ENCODE data around the gene APOBEC3G. TPM values are rescaled to one million over a fixed set of nuclear protein-coding genes. Genes with fewer than 3 reads are reported as not detected.

APOBEC3G gene
- total and polyA plus RNA-seq, 2 donors from 2014 or later, result 4.8 to 12.5 TPM

DNA sequence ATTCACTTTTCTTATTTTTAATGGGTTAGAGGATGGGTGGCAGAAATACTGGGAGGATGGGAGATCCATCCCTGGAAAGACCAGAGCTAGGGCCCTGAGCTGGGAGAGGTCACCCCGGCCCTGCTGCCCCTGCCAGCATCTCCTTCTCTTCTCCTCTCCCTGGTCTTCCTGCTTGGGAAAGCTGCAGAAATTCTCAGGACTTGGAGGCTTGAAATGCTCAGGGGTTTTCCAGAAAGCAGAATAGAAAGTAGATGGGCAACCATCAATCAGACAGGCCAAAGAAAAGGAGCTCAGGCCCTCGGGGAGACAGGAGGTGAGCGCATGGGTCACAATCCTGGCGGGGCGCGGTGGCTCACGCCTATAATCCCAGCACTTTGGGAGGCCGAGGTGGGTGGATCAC, 21.5 kb downstream of the APOBEC3G start:
- no peak for DNase-seq
- no peak overlapping the region for H3K27ac ChIP-seq (ENCODE audit: low read depth in 2 of 2, low read length in 2 of 2)
- H3K27me3 ChIP-seq (ENCODE audit: control insufficient read depth, insufficient read depth, low read length), result no peaks in the 10 kb centered on the region
- TF ChIP-seq, protein P1, sequence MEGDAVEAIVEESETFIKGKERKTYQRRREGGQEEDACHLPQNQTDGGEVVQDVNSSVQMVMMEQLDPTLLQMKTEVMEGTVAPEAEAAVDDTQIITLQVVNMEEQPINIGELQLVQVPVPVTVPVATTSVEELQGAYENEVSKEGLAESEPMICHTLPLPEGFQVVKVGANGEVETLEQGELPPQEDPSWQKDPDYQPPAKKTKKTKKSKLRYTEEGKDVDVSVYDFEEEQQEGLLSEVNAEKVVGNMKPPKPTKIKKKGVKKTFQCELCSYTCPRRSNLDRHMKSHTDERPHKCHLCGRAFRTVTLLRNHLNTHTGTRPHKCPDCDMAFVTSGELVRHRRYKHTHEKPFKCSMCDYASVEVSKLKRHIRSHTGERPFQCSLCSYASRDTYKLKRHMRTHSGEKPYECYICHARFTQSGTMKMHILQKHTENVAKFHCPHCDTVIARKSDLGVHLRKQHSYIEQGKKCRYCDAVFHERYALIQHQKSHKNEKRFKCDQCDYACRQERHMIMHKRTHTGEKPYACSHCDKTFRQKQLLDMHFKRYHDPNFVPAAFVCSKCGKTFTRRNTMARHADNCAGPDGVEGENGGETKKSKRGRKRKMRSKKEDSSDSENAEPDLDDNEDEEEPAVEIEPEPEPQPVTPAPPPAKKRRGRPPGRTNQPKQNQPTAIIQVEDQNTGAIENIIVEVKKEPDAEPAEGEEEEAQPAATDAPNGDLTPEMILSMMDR (IDR thresholded peaks at IDR 0.05; ENCODE audit: borderline replicate concordance, extremely low read depth, insufficient read depth), result no peak
- intact Hi-C loops (cut with DNase I), result no loop called here
- no peak overlapping the region for H3K4me3 ChIP-seq (ENCODE audit: low read length in 3 of 3)
- no peak for FAIRE-seq
- peaks cover 0 to 4% (median 0%) of the 10 kb centered on the region in 3 donors for H3K4me1 ChIP-seq (ENCODE audit: control insufficient read depth in 2 of 3, insufficient read depth in 2 of 3, low read depth in 1 of 3, low read length in 3 of 3)
- H3K9me3 ChIP-seq (ENCODE audit: control insufficient read depth in 2 of 3, insufficient read depth in 1 of 3, low read length in 3 of 3), result no peaks in the 10 kb centered on the region
- H3K9ac ChIP-seq (ENCODE audit: low read length in 3 of 3), result no peak overlapping the region
- no peaks in the 10 kb centered on the region for H3K36me3 ChIP-seq (ENCODE audit: control insufficient read depth in 2 of 3, insufficient read depth in 3 of 3, low read length in 3 of 3)

DNA sequence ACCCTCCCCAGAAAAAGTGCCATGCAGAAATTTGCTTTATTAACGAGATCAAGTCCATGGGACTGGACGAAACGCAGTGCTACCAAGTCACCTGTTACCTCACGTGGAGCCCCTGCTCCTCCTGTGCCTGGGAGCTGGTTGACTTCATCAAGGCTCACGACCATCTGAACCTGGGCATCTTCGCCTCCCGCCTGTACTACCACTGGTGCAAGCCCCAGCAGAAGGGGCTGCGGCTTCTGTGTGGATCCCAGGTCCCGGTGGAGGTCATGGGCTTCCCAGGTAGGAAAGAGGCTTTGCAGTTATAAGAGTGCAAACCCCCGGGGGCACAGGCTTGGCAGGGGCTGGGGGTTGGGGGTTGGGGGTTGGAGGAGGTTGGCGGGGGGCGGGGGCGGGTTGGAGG, 24.2 kb downstream of the APOBEC3G start:
- Histone ChIP-seq H3K27ac (ENCODE audit: low read depth in 2 of 2, low read length in 2 of 2) (no peak overlapping the region), H3K36me3 (ENCODE audit: control insufficient read depth in 2 of 3, insufficient read depth in 3 of 3, low read length in 3 of 3) (no peaks in the 10 kb centered on the region), H3K4me1 (ENCODE audit: control insufficient read depth in 2 of 3, insufficient read depth in 2 of 3, low read depth in 1 of 3, low read length in 3 of 3) (peaks cover 0 to 4% (median 0%) of the 10 kb centered on the region in 3 donors), H3K27me3 (ENCODE audit: control insufficient read depth, insufficient read depth, low read length) (no peaks in the 10 kb centered on the region), H3K4me3 (ENCODE audit: low read length in 3 of 3) (no peak overlapping the region), H3K9me3 (ENCODE audit: control insufficient read depth in 2 of 3, insufficient read depth in 1 of 3, low read length in 3 of 3) (no peaks in the 10 kb centered on the region), H3K9ac (ENCODE audit: low read length in 3 of 3) (no peak overlapping the region)
- intact Hi-C loops (cut with DNase I), result no loop called here
- FAIRE-seq (no peak), DNase-seq (no peak)
- TF ChIP-seq, protein P1 (IDR thresholded peaks at IDR 0.05; ENCODE audit: borderline replicate concordance, extremely low read depth, insufficient read depth), result no peak

DNA sequence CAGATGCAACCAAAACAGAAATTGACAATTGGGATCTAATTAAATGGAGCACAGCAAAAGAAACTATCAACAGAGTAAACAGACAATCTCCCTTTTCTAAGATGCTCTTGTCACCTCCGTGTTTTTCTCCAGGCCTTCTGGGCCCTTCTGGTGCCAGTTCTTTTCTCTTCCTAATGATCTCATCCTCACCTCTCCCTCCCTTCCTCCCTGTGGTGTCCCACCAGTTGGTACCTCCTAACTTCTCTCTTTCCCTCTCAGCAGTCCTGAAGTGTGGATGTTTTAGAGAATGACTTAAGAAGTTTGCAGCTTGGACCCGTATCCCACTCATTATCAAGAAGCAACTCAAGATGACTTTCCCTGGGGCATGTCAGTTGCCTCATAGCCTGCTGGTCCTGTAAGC, 26.4 kb downstream of the APOBEC3G start:
- intact Hi-C loops (cut with DNase I), result no loop called here
- no peaks in the 10 kb centered on the region for H3K9me3 ChIP-seq (ENCODE audit: control insufficient read depth in 2 of 3, insufficient read depth in 1 of 3, low read length in 3 of 3)
- no peak overlapping the region for H3K27ac ChIP-seq (ENCODE audit: low read depth in 2 of 2, low read length in 2 of 2)
- no peak overlapping the region for H3K4me3 ChIP-seq (ENCODE audit: low read length in 3 of 3)
- H3K27me3 ChIP-seq (ENCODE audit: control insufficient read depth, insufficient read depth, low read length), result no peaks in the 10 kb centered on the region
- H3K4me1 ChIP-seq (ENCODE audit: control insufficient read depth in 2 of 3, insufficient read depth in 2 of 3, low read depth in 1 of 3, low read length in 3 of 3), result no peaks in the 10 kb centered on the region
- TF ChIP-seq, protein P1 (IDR thresholded peaks at IDR 0.05; ENCODE audit: borderline replicate concordance, extremely low read depth, insufficient read depth), result no peak
- no peaks in the 10 kb centered on the region for H3K36me3 ChIP-seq (ENCODE audit: control insufficient read depth in 2 of 3, insufficient read depth in 3 of 3, low read length in 3 of 3)
- DNase-seq (no peak), FAIRE-seq (no peak)
- no peak overlapping the region for H3K9ac ChIP-seq (ENCODE audit: low read length in 3 of 3)

DNA sequence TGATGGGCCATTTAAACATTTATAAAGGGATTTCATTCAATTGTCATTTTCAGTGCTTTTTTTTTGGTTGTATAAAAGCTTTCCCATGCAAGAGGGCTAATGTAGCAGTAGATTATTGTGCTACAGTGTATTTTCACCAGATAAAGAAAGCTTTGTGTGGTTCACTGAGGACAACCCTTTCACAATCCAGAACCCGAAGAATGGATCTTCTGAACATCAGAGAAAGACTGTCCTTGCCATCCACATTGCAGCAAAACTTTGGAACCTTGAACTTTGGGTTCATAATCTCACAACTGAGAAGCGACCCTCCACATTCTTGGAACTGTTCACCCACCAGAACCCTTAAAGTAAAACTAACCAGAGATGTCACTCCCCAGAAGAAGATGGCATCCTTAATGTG, 29.3 kb downstream of the APOBEC3G start:
- Histone ChIP-seq H3K4me3 (ENCODE audit: low read length in 3 of 3) (no peak overlapping the region), H3K27ac (ENCODE audit: low read depth in 2 of 2, low read length in 2 of 2) (no peak overlapping the region), H3K36me3 (ENCODE audit: control insufficient read depth in 2 of 3, insufficient read depth in 3 of 3, low read length in 3 of 3) (no peaks in the 10 kb centered on the region), H3K9ac (ENCODE audit: low read length in 3 of 3) (no peak overlapping the region), H3K9me3 (ENCODE audit: control insufficient read depth in 2 of 3, insufficient read depth in 1 of 3, low read length in 3 of 3) (no peaks in the 10 kb centered on the region), H3K4me1 (ENCODE audit: control insufficient read depth in 2 of 3, insufficient read depth in 2 of 3, low read depth in 1 of 3, low read length in 3 of 3) (no peaks in the 10 kb centered on the region), H3K27me3 (ENCODE audit: control insufficient read depth, insufficient read depth, low read length) (no peaks in the 10 kb centered on the region)
- DNase-seq (no peak), FAIRE-seq (no peak)
- intact Hi-C loops (cut with DNase I), result no loop called here
- TF ChIP-seq, protein P1 (IDR thresholded peaks at IDR 0.05; ENCODE audit: borderline replicate concordance, extremely low read depth, insufficient read depth), result no peak
